Endothelial cell of umbilical vein (primary cell): ENCODE results near the gene HES1. TPM values are rescaled to one million over a fixed set of nuclear protein-coding genes. Genes with fewer than 3 reads are reported as not detected.
A peak's percentile ranks its signal among the peaks of the same experiment; 100 is the strongest.

ENCODE experiments used
- BruUV-seq: library from RNA; stranded (reverse); fragments of 400-500 nt; replicated peaks from 2 replicates; lab custom pipeline; 2021; lab: Mats Ljungman, UMichigan
- CTCF ChIA-PET: fragments of 300-600, 350-600 bp; sonication (Branson Sonifier 250); formaldehyde crosslinking; loops from one replicate; lab custom pipeline; 2021; ENCODE audit warnings: antibody characterized with exemption, inconsistent platforms; lab: Charles Lee
- POLR2A ChIA-PET: fragments of 300-600, 350-600 bp; sonication (Branson Sonifier 250); formaldehyde crosslinking; loops from one replicate; lab custom pipeline; 2021; ENCODE audit warnings: antibody characterized with exemption, inconsistent platforms; lab: Charles Lee
- DNase-seq: peaks from one replicate; pipeline ENCODE4 v3.0.0-alpha.2; 2011; ENCODE audit warnings: low read depth, low spot score
- FAIRE-seq: peaks from 2 replicates; lab custom pipeline; 2011; peaks lifted over from hg19 to GRCh38; lab: Jason Lieb, UNC
- H2AFZ ChIP-seq: 2 replicates; pipeline ENCODE4 v1.6.0; 2012; ENCODE audit warnings: low read depth, low read length, control low read depth, inconsistent platforms
- H3K27ac ChIP-seq: 2 replicates; pipeline ENCODE4 v1.5.1; 2011; ENCODE audit warnings: low read depth, mild to moderate bottlenecking, control low read depth, low read length, moderate library complexity; ENCODE audit not compliant: insufficient read depth
- H3K27me3 ChIP-seq, 2 experiments: 2 replicates each; pipeline versions ENCODE4 v1.6.0 to v1.6.1; 2011; ENCODE audit warnings: low read length in 2 of 2, mixed read lengths in 1 of 2; ENCODE audit not compliant: control insufficient read depth in 2 of 2, insufficient read depth in 2 of 2
- H3K36me3 ChIP-seq, 2 experiments: 2 replicates in 1 of 2; 3 replicates in 1 of 2; pipeline ENCODE4 v1.5.1; 2011; ENCODE audit warnings: low read length in 2 of 2, mild to moderate bottlenecking in 1 of 2, moderate library complexity in 1 of 2; ENCODE audit not compliant: control insufficient read depth in 2 of 2, insufficient read depth in 2 of 2; ENCODE audit errors: extremely low read depth in 1 of 2
- H3K4me1 ChIP-seq: 3 replicates; pipeline ENCODE4 v1.5.1; 2011; ENCODE audit warnings: mild to moderate bottlenecking, low read length; ENCODE audit not compliant: control insufficient read depth, insufficient read depth; ENCODE audit errors: extremely low read depth
- H3K4me2 ChIP-seq: 2 replicates; pipeline ENCODE4 v1.6.1; 2011; ENCODE audit warnings: low read length, control low read depth, mixed read lengths; ENCODE audit not compliant: insufficient read depth
- H3K4me3 ChIP-seq, 3 experiments: fragments of 200-600 bp in 1 of 3; sonication (generic), shearing (Covaris generic) in 1 of 3; replicated peaks in 1 of 3; 2 replicates each; pipeline ENCODE4 v1.5.1; 2011 to 2016; ENCODE audit warnings: control low read depth in 3 of 3, low read length in 3 of 3, mild to moderate bottlenecking in 2 of 3, inconsistent platforms in 1 of 3, low read depth in 1 of 3, moderate library complexity in 1 of 3; ENCODE audit not compliant: insufficient read depth in 1 of 3
- H3K79me2 ChIP-seq: 2 replicates; pipeline ENCODE4 v1.6.0; 2012; ENCODE audit warnings: low read length, inconsistent platforms; ENCODE audit not compliant: control insufficient read depth, insufficient read depth
- H3K9ac ChIP-seq: replicated peaks from 2 replicates; pipeline ENCODE3; 2011; ENCODE audit warnings: low read length, control low read depth; ENCODE audit not compliant: insufficient read depth; ENCODE audit errors: extremely low read depth
- H3K9me1 ChIP-seq: replicated peaks from 3 replicates; pipeline ENCODE4 v1.6.0; 2011; ENCODE audit warnings: mild to moderate bottlenecking, low read length; ENCODE audit not compliant: control insufficient read depth, insufficient read depth; ENCODE audit errors: extremely low read depth
- H3K9me3 ChIP-seq: replicated peaks from 2 replicates; pipeline ENCODE4 v1.5.1; 2012; ENCODE audit warnings: low read length, inconsistent platforms; ENCODE audit not compliant: control insufficient read depth, insufficient read depth
- H4K20me1 ChIP-seq: replicated peaks from 2 replicates; pipeline ENCODE3; 2011; ENCODE audit warnings: mild to moderate bottlenecking, low read length; ENCODE audit not compliant: control insufficient read depth, insufficient read depth; ENCODE audit errors: extremely low read depth
- CTCF ChIP-seq, 2 donors: IDR thresholded peaks; 1 replicate in 1 of 2; 2 replicates in 1 of 2; pipeline ENCODE4 v1.5.1; 2011; ENCODE audit warnings: low read length in 2 of 2, mild to moderate bottlenecking in 2 of 2, moderate library complexity in 2 of 2, control low read depth in 1 of 2, inconsistent platforms in 1 of 2, low read depth in 1 of 2; ENCODE audit not compliant: insufficient read depth in 1 of 2; ENCODE audit errors: extremely low read depth in 1 of 2
- EZH2 ChIP-seq: IDR thresholded peaks from 2 replicates; pipeline ENCODE4 v1.6.1; 2012; ENCODE audit warnings: borderline replicate concordance, low read depth, mild to moderate bottlenecking, moderate library complexity, low read length, inconsistent platforms; ENCODE audit not compliant: severe bottlenecking
- FOS ChIP-seq: IDR thresholded peaks from 2 replicates; pipeline ENCODE4 v1.6.1; 2011; ENCODE audit warnings: mild to moderate bottlenecking, low read length, moderate library complexity, borderline replicate concordance; ENCODE audit not compliant: insufficient read depth
- MAX ChIP-seq: IDR thresholded peaks from 2 replicates; pipeline ENCODE4 v1.6.1; 2011; ENCODE audit not compliant: insufficient read depth, insufficient read length
- MYC ChIP-seq: IDR thresholded peaks from one replicate; pipeline ENCODE4 v1.6.1; 2011; ENCODE audit warnings: mild to moderate bottlenecking, low read depth, low read length
- dilution Hi-C: fragments of 300-500 bp; cut with MboI; formaldehyde crosslinking; loops from one replicate; pipeline ENCODE4 v1.15.0; 2019; ENCODE audit warnings: low sequenced_read_pairs; ENCODE audit not compliant: extremely low pct_ligation_motif_present
- intact Hi-C: fragments of 100-400 bp; cut with micrococcal nuclease; formaldehyde crosslinking; loops from one replicate; pipeline ENCODE4 v1.10.0; 2022
- polyA plus RNA-seq, 4 experiments: library from polyadenylated mRNA; depleted of rRNA in 3 of 4; stranded (reverse) in 3 of 4; unstranded in 1 of 4; fragments of >200 nt; gene quantifications; 2 replicates each; pipeline versions ENCODE4 v1.2.1 to v1.2.3, GENCODE V29; 2011 to 2012; ENCODE audit warnings: missing spikeins in 1 of 4
- total RNA-seq: library from RNA; stranded (reverse); gene quantifications from 2 replicates; pipeline ENCODE4 v1.2.3, GENCODE V29; 2021

The HES1 gene
- total and polyA plus RNA-seq, 2 donors (not counting 3 experiments of a cell fraction or from before 2014, with no cell fraction given): 42.0 to 210 TPM

GRCh38 chr3:194112120-194113106, 23.5 kb upstream of the HES1 start:
- ChIA-PET CTCF (no interaction called here), POLR2A (interaction anchor here (0.7 kb wide), 1 partner anchor 69 kb away, joined by 6 read pairs; no protein-coding TSS in a partner anchor)
- Histone ChIP-seq H4K20me1 (no peaks in the 10 kb centered on the region), H3K9me3 (no peaks in the 10 kb centered on the region), H3K9me1 (no peaks in the 10 kb centered on the region), H3K79me2 (no peaks in the 10 kb centered on the region), H3K4me1 (no peaks in the 10 kb centered on the region), H3K9ac (no peak overlapping the region), H3K4me2 (no peak overlapping the region), H2AFZ (no peak overlapping the region), H3K36me3 (no peaks in the 10 kb centered on the region), H3K4me3 (no peak overlapping the region), H3K27ac (no peak overlapping the region), H3K27me3 (peaks cover 0 to 7% of the 10 kb centered on the region in 2 experiments)
- intact Hi-C loops: no loop called here
- FAIRE-seq: no peak
- dilution Hi-C loops: no loop called here
- no peak for TF ChIP-seq EZH2
- no peak for TF ChIP-seq MYC
- peak; percentile 20 for TF ChIP-seq MAX
- no peak for TF ChIP-seq FOS
- TF ChIP-seq CTCF (IDR thresholded peaks at IDR 0.05; ENCODE audit: extremely low read depth in 1 of 2, insufficient read depth in 1 of 2, low read depth in 1 of 2, low read length in 2 of 2): no peak
- DNase-seq: no peak
- BruUV-seq: no TSS peak
